ENCODE measurements around the gene TMEM272. TPM values are rescaled to one million over a fixed set of nuclear protein-coding genes. Genes with fewer than 3 reads are reported as not detected.

Gene TMEM272
- total RNA-seq, 1 experiment from 2014 or later, result not detected

GRCh38 chr13:51823863-51824262 is 21.1 kb downstream of the TMEM272 start:
- no peak for TF ChIP-seq CTCF (IDR thresholded peaks at IDR 0.05; ENCODE audit: unreplicated experiment)
- Mint-ChIP-seq H3K36me3 (ENCODE audit: insufficient read depth, unreplicated experiment) (no peaks in the 10 kb centered on the region), H3K4me1 (ENCODE audit: low read depth, unreplicated experiment) (no peaks in the 10 kb centered on the region), H3K27me3 (ENCODE audit: unreplicated experiment) (peaks cover 54% of the 10 kb centered on the region), H3K4me3 (ENCODE audit: low read depth, unreplicated experiment) (no peak overlapping the region), H3K27ac (ENCODE audit: unreplicated experiment) (no peak overlapping the region), H3K9me3 (ENCODE audit: low read depth, unreplicated experiment) (no peaks in the 10 kb centered on the region)
- CTCF ChIA-PET, result no interaction called here
- DNase-seq, result no peak
- BruUV-seq (replicated peaks), result no TSS peak
- intact Hi-C loops (cut with micrococcal nuclease; ENCODE audit: unreplicated experiment), result no loop called here

- Mint-ChIP-seq H3K4me1 (ENCODE audit: low read depth, unreplicated experiment) (no peaks in the 10 kb centered on the region), H3K27ac (ENCODE audit: unreplicated experiment) (no peak overlapping the region), H3K9me3 (ENCODE audit: low read depth, unreplicated experiment) (no peaks in the 10 kb centered on the region), H3K4me3 (ENCODE audit: low read depth, unreplicated experiment) (no peak overlapping the region), H3K27me3 (ENCODE audit: unreplicated experiment) (peaks cover 54% of the 10 kb centered on the region), H3K36me3 (ENCODE audit: insufficient read depth, unreplicated experiment) (no peaks in the 10 kb centered on the region)
- intact Hi-C loops (cut with micrococcal nuclease; ENCODE audit: unreplicated experiment), result no loop called here
- no peak for TF ChIP-seq CTCF (IDR thresholded peaks at IDR 0.05; ENCODE audit: unreplicated experiment)
- CTCF ChIA-PET, result no interaction called here
- no peak for DNase-seq
- BruUV-seq (replicated peaks), result no TSS peak
These were observed 21.6 kb downstream of the TMEM272 start for GRCh38 chr13:51823359-51823758.

- Mint-ChIP-seq H3K27me3 (ENCODE audit: unreplicated experiment) (peaks cover 54% of the 10 kb centered on the region), H3K9me3 (ENCODE audit: low read depth, unreplicated experiment) (no peaks in the 10 kb centered on the region), H3K4me1 (ENCODE audit: low read depth, unreplicated experiment) (no peaks in the 10 kb centered on the region), H3K4me3 (ENCODE audit: low read depth, unreplicated experiment) (no peak overlapping the region), H3K27ac (ENCODE audit: unreplicated experiment) (no peak overlapping the region), H3K36me3 (ENCODE audit: insufficient read depth, unreplicated experiment) (no peaks in the 10 kb centered on the region)
- DNase-seq, result no peak
- intact Hi-C loops (cut with micrococcal nuclease; ENCODE audit: unreplicated experiment), result no loop called here
- CTCF ChIA-PET, result no interaction called here
- BruUV-seq (replicated peaks), result no TSS peak
- TF ChIP-seq CTCF (IDR thresholded peaks at IDR 0.05; ENCODE audit: unreplicated experiment), result no peak
These were observed 22.7 kb downstream of the TMEM272 start for GRCh38 chr13:51822106-51822815.

- intact Hi-C loops (cut with micrococcal nuclease; ENCODE audit: unreplicated experiment), result no loop called here
- Mint-ChIP-seq H3K9me3 (ENCODE audit: low read depth, unreplicated experiment) (no peaks in the 10 kb centered on the region), H3K4me1 (ENCODE audit: low read depth, unreplicated experiment) (no peaks in the 10 kb centered on the region), H3K36me3 (ENCODE audit: insufficient read depth, unreplicated experiment) (no peaks in the 10 kb centered on the region), H3K27me3 (ENCODE audit: unreplicated experiment) (peaks cover 54% of the 10 kb centered on the region), H3K4me3 (ENCODE audit: low read depth, unreplicated experiment) (no peak overlapping the region), H3K27ac (ENCODE audit: unreplicated experiment) (no peak overlapping the region)
- no peak for TF ChIP-seq CTCF (IDR thresholded peaks at IDR 0.05; ENCODE audit: unreplicated experiment)
- DNase-seq, result no peak
- CTCF ChIA-PET, result no interaction called here
- BruUV-seq (replicated peaks), result no TSS peak
These were observed 23.4 kb downstream of the TMEM272 start for GRCh38 chr13:51821606-51822005.
